Measurements from ENCODE around the gene ZNF646. TPM values are rescaled to one million over a fixed set of nuclear protein-coding genes. Genes with fewer than 3 reads are reported as not detected.

The ZNF646 gene
- total RNA-seq, 1 donor from 2014 or later = 20.4 TPM

DNA sequence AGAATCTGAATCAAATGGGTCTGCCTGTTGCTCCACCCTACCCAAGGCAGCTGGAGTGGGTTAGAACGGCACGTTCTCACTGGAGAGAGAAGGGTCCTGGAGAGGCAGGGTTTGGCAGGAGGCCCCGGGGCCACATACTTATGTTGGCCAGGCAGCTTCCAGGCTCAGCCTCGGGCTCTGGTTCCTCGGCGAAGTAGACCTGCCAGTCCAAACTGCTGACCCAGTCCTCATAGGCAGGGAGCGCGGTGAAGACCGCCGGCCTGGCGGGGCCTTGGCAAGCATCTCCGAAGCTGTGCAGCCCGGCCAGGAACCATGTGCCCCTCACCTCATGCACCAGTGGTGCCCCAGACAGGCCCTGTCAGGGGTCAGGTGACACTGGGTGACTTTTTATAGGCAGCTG is 9.8 kb downstream of the ZNF646 start:
- H3K27ac Mint-ChIP-seq = no peak overlapping the region
- peaks cover 12% of the 10 kb centered on the region for H3K36me3 Mint-ChIP-seq
- no peak overlapping the region for H3K4me3 Mint-ChIP-seq
- TF ChIP-seq, protein P1, sequence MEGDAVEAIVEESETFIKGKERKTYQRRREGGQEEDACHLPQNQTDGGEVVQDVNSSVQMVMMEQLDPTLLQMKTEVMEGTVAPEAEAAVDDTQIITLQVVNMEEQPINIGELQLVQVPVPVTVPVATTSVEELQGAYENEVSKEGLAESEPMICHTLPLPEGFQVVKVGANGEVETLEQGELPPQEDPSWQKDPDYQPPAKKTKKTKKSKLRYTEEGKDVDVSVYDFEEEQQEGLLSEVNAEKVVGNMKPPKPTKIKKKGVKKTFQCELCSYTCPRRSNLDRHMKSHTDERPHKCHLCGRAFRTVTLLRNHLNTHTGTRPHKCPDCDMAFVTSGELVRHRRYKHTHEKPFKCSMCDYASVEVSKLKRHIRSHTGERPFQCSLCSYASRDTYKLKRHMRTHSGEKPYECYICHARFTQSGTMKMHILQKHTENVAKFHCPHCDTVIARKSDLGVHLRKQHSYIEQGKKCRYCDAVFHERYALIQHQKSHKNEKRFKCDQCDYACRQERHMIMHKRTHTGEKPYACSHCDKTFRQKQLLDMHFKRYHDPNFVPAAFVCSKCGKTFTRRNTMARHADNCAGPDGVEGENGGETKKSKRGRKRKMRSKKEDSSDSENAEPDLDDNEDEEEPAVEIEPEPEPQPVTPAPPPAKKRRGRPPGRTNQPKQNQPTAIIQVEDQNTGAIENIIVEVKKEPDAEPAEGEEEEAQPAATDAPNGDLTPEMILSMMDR (IDR thresholded peaks at IDR 0.05; ENCODE audit: unreplicated experiment) = no peak
- no peaks in the 10 kb centered on the region for H3K4me1 Mint-ChIP-seq
- no peaks in the 10 kb centered on the region for H3K9me3 Mint-ChIP-seq
- no peak for DNase-seq (ENCODE audit: low spot score in 2 of 2, unreplicated experiment in 2 of 2)
- no peaks in the 10 kb centered on the region for H3K27me3 Mint-ChIP-seq (ENCODE audit: low read depth)

DNA sequence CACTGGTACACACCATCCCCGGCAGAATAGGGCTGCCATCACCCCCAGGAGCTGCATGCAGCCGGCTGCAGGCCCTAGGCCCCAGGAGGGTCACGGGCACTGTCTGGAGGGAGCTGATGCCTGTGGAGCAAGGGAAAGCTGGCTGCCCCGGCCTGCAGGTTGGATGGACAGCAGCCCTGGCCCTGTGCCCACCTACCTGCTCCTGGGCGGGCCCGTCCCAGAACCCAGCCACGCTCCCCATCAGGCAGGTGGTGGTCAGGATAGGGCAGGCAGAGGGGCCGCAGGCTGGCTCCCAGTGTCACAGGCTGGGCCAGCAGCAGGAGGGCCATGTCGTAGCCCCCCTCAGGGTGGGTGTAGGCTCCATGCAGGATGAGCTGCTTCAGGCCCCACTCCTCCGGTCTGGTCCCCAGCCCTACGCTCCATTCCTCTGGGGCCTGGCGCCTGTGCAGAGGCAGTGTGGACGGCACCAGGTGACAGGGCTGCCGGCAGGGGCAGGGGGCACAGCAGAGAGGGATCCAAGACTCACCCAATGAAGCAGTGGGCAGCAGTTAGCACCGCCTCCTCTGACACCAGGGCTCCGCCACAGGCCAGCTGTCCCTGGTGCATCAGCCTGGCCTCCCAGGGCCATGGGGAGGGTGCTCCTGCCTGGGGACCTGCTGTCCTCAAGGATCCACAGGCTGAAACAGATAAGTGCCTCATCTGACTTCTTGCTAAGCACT is 10.5 kb downstream of the ZNF646 start:
- no peak overlapping the region for H3K4me3 Mint-ChIP-seq
- H3K27ac Mint-ChIP-seq = no peak overlapping the region
- TF ChIP-seq, protein P1 (IDR thresholded peaks at IDR 0.05; ENCODE audit: unreplicated experiment) = no peak

DNA sequence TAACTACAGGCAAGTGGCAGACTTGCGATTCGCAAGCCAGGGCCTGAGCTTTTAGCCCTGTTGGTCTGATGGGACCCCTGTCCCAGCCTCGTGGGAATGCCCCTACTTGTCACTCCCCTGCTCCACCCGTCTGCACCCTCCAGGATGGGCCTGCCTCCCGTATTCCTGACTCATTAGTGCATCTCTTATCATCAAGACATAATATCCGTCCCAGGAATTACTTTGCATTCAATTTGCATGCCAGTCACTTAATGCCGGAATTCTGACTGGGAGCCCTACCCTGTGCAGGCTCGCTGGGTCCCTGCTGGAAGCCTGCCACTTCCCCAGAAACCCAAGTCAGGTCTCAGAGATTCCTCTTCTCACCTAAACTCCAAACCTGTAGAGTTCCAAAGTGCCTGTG is 11.2 kb downstream of the ZNF646 start:
- Mint-ChIP-seq H3K27ac (no peak overlapping the region), H3K27me3 (ENCODE audit: low read depth) (no peaks in the 10 kb centered on the region), H3K9me3 (no peaks in the 10 kb centered on the region), H3K36me3 (peaks cover 8% of the 10 kb centered on the region), H3K4me3 (no peak overlapping the region), H3K4me1 (no peaks in the 10 kb centered on the region)
- no peak for DNase-seq (ENCODE audit: low spot score in 2 of 2, unreplicated experiment in 2 of 2)
- TF ChIP-seq, protein P1 (IDR thresholded peaks at IDR 0.05; ENCODE audit: unreplicated experiment) = no peak

More for the DNA sequence above, 10.5 kb downstream of the ZNF646 start:
- Mint-ChIP-seq H3K4me1 (no peaks in the 10 kb centered on the region), H3K36me3 (peaks cover 8% of the 10 kb centered on the region), H3K9me3 (no peaks in the 10 kb centered on the region), H3K27me3 (ENCODE audit: low read depth) (no peaks in the 10 kb centered on the region)
- DNase-seq (ENCODE audit: low spot score in 2 of 2, unreplicated experiment in 2 of 2) = no peak

DNA sequence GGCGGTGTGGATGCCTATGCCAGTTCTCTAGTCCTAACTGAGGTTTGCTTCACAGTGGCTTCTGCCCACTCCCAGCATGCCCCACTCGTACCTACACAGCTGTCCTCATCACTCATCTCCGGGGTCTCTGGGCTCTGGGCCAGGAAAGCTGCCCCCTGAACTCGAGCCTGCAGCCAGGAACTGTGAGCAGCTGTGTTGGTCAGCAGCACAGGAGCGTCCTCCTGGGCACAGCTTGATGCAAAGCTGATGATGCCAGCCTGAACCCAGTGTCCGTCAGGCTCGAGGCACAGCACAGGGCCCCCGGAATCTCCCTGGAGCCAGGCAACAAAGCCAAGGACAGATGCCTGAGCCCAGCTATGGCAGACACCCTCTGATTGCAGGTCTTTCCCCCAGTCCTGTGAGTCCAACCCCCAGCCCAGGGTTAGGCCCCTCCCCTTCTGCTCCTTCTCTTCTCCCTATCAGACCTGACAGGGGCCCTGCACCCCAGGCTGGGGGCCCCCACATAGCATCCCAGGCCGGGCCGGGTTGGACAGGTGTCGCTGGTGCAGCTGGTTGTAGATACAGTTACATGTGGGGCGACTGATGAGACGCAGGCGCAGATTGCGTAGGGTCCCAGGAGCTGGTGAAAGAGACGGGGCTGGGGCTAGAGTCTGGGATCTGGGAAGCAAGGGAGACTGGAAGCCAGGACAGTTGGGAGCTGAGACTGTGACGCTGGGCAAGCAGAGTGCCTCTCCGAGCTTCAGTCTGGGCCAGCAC is 11.8 kb downstream of the ZNF646 start:
- no peaks in the 10 kb centered on the region for H3K9me3 Mint-ChIP-seq
- H3K4me3 Mint-ChIP-seq = no peak overlapping the region
- no peaks in the 10 kb centered on the region for H3K27me3 Mint-ChIP-seq (ENCODE audit: low read depth)
- DNase-seq (ENCODE audit: low spot score in 2 of 2, unreplicated experiment in 2 of 2) = no peak
- peaks cover 4% of the 10 kb centered on the region for H3K36me3 Mint-ChIP-seq
- H3K27ac Mint-ChIP-seq = no peak overlapping the region
- TF ChIP-seq, protein P1 (IDR thresholded peaks at IDR 0.05; ENCODE audit: unreplicated experiment) = no peak
- H3K4me1 Mint-ChIP-seq = no peaks in the 10 kb centered on the region

DNA sequence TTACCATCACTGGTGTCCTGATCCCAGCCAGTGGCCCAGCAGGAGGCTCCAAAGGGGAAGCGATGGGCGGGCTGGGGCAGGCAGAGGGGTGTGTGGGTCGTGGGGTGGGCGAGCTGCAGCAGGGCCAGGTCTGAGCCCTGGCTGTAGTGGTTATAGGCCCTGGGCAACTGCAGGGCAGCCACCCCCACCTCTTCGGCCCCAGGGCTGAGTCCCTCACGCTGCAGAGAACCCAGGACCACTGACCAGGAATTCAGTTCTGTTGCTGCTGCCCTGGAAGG is 12.3 kb downstream of the ZNF646 start:
- Mint-ChIP-seq H3K27me3 (ENCODE audit: low read depth) (no peaks in the 10 kb centered on the region), H3K9me3 (no peaks in the 10 kb centered on the region), H3K36me3 (peaks cover 4% of the 10 kb centered on the region), H3K4me3 (no peak overlapping the region), H3K4me1 (no peaks in the 10 kb centered on the region), H3K27ac (no peak overlapping the region)
- no peak for DNase-seq (ENCODE audit: low spot score in 2 of 2, unreplicated experiment in 2 of 2)
- TF ChIP-seq, protein P1 (IDR thresholded peaks at IDR 0.05; ENCODE audit: unreplicated experiment) = no peak

Measured in mesothelial cell of epicardium (in vitro differentiated cells).